ENCODE data around the gene GNA12. TPM values are rescaled to one million over a fixed set of nuclear protein-coding genes. Genes with fewer than 3 reads are reported as not detected.

The GNA12 gene
- polyA plus RNA-seq, 1 donor (not counting 4 experiments of a cell fraction or from before 2014, with no cell fraction given): 35.5 TPM

GRCh38 chr7:2759736-2760097 is 84.4 kb downstream of the GNA12 start:
- DNase-seq (ENCODE audit: low read depth, low spot score): no peak
- TF ChIP-seq EZH2 (IDR thresholded peaks at IDR 0.05; ENCODE audit: low read length): no peak
- TF ChIP-seq, protein P1, sequence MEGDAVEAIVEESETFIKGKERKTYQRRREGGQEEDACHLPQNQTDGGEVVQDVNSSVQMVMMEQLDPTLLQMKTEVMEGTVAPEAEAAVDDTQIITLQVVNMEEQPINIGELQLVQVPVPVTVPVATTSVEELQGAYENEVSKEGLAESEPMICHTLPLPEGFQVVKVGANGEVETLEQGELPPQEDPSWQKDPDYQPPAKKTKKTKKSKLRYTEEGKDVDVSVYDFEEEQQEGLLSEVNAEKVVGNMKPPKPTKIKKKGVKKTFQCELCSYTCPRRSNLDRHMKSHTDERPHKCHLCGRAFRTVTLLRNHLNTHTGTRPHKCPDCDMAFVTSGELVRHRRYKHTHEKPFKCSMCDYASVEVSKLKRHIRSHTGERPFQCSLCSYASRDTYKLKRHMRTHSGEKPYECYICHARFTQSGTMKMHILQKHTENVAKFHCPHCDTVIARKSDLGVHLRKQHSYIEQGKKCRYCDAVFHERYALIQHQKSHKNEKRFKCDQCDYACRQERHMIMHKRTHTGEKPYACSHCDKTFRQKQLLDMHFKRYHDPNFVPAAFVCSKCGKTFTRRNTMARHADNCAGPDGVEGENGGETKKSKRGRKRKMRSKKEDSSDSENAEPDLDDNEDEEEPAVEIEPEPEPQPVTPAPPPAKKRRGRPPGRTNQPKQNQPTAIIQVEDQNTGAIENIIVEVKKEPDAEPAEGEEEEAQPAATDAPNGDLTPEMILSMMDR (optimal IDR thresholded peaks at IDR 0.05 in 1 of 3, IDR thresholded peaks at IDR 0.05 in 1 of 3, conservative IDR thresholded peaks at IDR 0.05 in 1 of 3; ENCODE audit: extremely low read depth in 1 of 3, insufficient read depth in 2 of 3, low read length in 3 of 3): no peak
- H2AFZ ChIP-seq (ENCODE audit: control insufficient read depth, low read length): no peak overlapping the region
- peak overlapping the region; percentile 52 for H3K4me2 ChIP-seq (ENCODE audit: control insufficient read depth, extremely low read depth, insufficient read depth, low read depth, low read length)
- H3K4me1 ChIP-seq (ENCODE audit: control insufficient read depth, extremely low read depth, insufficient read depth, low read length): peaks cover 57% of the 10 kb centered on the region
- peak overlapping the region; percentile 41 for H3K27ac ChIP-seq (ENCODE audit: control insufficient read depth, insufficient read depth, low read length)
- dilution Hi-C loops (cut with MboI; ENCODE audit: extremely low pct_ligation_motif_present, low sequenced_read_pairs): no loop called here
- no peaks in the 10 kb centered on the region for H3K9me3 ChIP-seq (ENCODE audit: control insufficient read depth, low read depth, low read length)
- no peaks in the 10 kb centered on the region for H4K20me1 ChIP-seq (ENCODE audit: control insufficient read depth, extremely low read depth, insufficient read depth, low read length)
- peaks cover 8% of the 10 kb centered on the region for H3K79me2 ChIP-seq (ENCODE audit: control insufficient read depth, insufficient read depth, low read length)
- H3K36me3 ChIP-seq (ENCODE audit: control insufficient read depth in 2 of 2, extremely low read depth in 1 of 2, insufficient read depth in 2 of 2, low read length in 2 of 2): peaks cover 3% of the 10 kb centered on the region in 2 experiments
- FAIRE-seq: no peak
- H3K9me1 ChIP-seq (ENCODE audit: control insufficient read depth, extremely low read depth, insufficient read depth, low read length): no peaks in the 10 kb centered on the region
- no peak overlapping the region for H3K4me3 ChIP-seq (ENCODE audit: control insufficient read depth in 2 of 3, extremely low read depth in 1 of 3, insufficient read depth in 2 of 3, low read depth in 1 of 3, low read length in 3 of 3)
- no peaks in the 10 kb centered on the region for H3K27me3 ChIP-seq (ENCODE audit: control insufficient read depth, extremely low read depth, insufficient read depth, low read length)
- peak overlapping the region; percentile 29 for H3K9ac ChIP-seq (ENCODE audit: control insufficient read depth, extremely low read depth, insufficient read depth, low read length)

GRCh38 chr7:2758673-2759616 is 85.2 kb downstream of the GNA12 start:
- Histone ChIP-seq H3K9me1 (ENCODE audit: control insufficient read depth, extremely low read depth, insufficient read depth, low read length) (no peaks in the 10 kb centered on the region), H3K27ac (ENCODE audit: control insufficient read depth, insufficient read depth, low read length) (peak overlapping the region; percentile 83), H3K36me3 (ENCODE audit: control insufficient read depth in 2 of 2, extremely low read depth in 1 of 2, insufficient read depth in 2 of 2, low read length in 2 of 2) (peaks cover 3% of the 10 kb centered on the region in 2 experiments), H3K4me1 (ENCODE audit: control insufficient read depth, extremely low read depth, insufficient read depth, low read length) (peaks cover 57% of the 10 kb centered on the region), H3K9ac (ENCODE audit: control insufficient read depth, extremely low read depth, insufficient read depth, low read length) (peak overlapping the region; percentile 76), H3K4me2 (ENCODE audit: control insufficient read depth, extremely low read depth, insufficient read depth, low read depth, low read length) (peak overlapping the region; percentile 94), H2AFZ (ENCODE audit: control insufficient read depth, low read length) (no peak overlapping the region), H3K27me3 (ENCODE audit: control insufficient read depth, extremely low read depth, insufficient read depth, low read length) (no peaks in the 10 kb centered on the region), H3K9me3 (ENCODE audit: control insufficient read depth, low read depth, low read length) (no peaks in the 10 kb centered on the region), H3K79me2 (ENCODE audit: control insufficient read depth, insufficient read depth, low read length) (peaks cover 8% of the 10 kb centered on the region), H3K4me3 (ENCODE audit: control insufficient read depth in 2 of 3, extremely low read depth in 1 of 3, insufficient read depth in 2 of 3, low read depth in 1 of 3, low read length in 3 of 3) (peak overlapping the region in 1 of 3 experiments; percentile 2), H4K20me1 (ENCODE audit: control insufficient read depth, extremely low read depth, insufficient read depth, low read length) (no peaks in the 10 kb centered on the region)
- peak; percentile 50 for DNase-seq (ENCODE audit: low read depth, low spot score)
- TF ChIP-seq, protein P1 (optimal IDR thresholded peaks at IDR 0.05 in 1 of 3, IDR thresholded peaks at IDR 0.05 in 1 of 3, conservative IDR thresholded peaks at IDR 0.05 in 1 of 3; ENCODE audit: extremely low read depth in 1 of 3, insufficient read depth in 2 of 3, low read length in 3 of 3): no peak
- no peak for TF ChIP-seq EZH2 (IDR thresholded peaks at IDR 0.05; ENCODE audit: low read length)
- peak; percentile 26 for FAIRE-seq
- dilution Hi-C loops (cut with MboI; ENCODE audit: extremely low pct_ligation_motif_present, low sequenced_read_pairs): no loop called here

Data from keratinocyte (primary cell).